Measurements from ENCODE around the gene TRIM38.

TRIM38 gene

DNA sequence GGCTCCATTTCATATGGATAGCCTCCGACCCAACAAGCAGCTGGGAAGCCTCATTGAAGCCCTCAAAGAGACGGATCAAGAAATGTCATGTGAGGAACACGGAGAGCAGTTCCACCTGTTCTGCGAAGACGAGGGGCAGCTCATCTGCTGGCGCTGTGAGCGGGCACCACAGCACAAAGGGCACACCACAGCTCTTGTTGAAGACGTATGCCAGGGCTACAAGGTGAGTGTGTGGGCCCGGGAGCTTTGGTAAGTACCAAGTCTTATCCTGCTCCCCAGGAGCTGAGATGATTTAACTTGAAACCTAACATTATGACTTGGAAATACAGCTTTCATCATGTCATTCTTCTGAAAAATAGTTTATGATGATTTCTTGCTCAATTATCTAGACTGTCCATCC, 4.1 kb downstream of the TRIM38 start:
- peaks cover 2% of the 10 kb centered on the region for H3K4me1 ChIP-seq (ENCODE audit: insufficient read depth, low read length)
- H3K9me3 ChIP-seq (ENCODE audit: low read length) = no peaks in the 10 kb centered on the region
- H3K36me3 ChIP-seq (ENCODE audit: insufficient read depth, low read length) = no peaks in the 10 kb centered on the region
- H3K4me3 ChIP-seq (ENCODE audit: low read length) = no peak overlapping the region
- H2AFZ ChIP-seq (ENCODE audit: low read depth, low read length) = no peak overlapping the region
- no peaks in the 10 kb centered on the region for H3K27me3 ChIP-seq (ENCODE audit: insufficient read depth, low read length)

DNA sequence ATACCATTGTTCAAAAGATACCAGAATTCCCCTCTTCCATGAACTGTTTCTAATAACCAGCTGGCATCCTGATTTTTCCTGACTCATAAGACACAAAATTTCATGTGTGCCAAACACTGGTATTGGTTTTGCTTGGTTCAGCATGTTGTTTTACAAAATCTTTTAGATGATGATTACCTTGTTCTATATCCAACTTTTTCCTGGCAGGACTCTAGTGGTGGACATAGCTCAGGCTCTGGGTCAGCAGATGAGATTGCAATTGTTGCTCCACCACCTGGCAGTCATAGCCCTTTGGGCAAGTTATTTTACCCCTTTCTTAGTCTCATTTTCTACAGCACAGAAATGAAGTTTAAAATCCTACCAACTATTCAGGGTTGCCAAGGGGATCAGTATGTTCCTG, 6.2 kb downstream of the TRIM38 start:
- no peak overlapping the region for H3K4me3 ChIP-seq (ENCODE audit: low read length)
- no peaks in the 10 kb centered on the region for H3K27me3 ChIP-seq (ENCODE audit: insufficient read depth, low read length)
- H3K4me1 ChIP-seq (ENCODE audit: insufficient read depth, low read length) = peaks cover 2% of the 10 kb centered on the region
- H3K9me3 ChIP-seq (ENCODE audit: low read length) = no peaks in the 10 kb centered on the region
- H2AFZ ChIP-seq (ENCODE audit: low read depth, low read length) = no peak overlapping the region
- no peaks in the 10 kb centered on the region for H3K36me3 ChIP-seq (ENCODE audit: insufficient read depth, low read length)

DNA sequence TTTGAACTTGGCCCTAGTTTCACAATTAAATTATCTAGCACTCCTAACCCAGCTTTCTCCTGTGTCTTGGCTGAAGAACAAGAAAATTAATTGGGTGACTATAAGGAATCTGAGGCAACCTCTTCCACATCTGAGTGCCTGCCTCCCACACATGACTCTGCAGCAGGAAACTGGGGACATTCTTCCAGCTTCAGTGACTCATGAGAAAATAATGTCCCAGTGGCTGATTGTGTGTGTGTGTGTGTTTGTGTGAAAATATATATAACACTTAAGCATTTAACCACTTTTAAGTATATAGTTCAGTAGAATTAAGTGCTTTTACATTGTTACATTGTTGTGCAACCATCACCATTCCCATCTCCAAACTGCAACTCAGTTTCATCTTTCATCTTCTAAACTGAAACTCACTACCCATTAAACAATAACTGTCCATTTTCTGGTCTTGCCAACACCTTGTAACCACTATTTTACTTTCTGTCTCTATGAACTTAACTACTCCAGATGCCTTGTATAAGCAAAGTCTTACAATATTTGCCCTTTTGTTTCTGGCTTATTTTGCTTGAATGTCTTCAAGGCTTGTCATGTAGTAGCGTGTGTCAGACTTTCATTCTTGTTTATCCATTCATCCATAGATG, 8.7 kb downstream of the TRIM38 start:
- Histone ChIP-seq H3K4me1 (ENCODE audit: insufficient read depth, low read length) (peaks cover 2% of the 10 kb centered on the region), H3K36me3 (ENCODE audit: insufficient read depth, low read length) (no peaks in the 10 kb centered on the region), H3K9me3 (ENCODE audit: low read length) (no peaks in the 10 kb centered on the region), H3K4me3 (ENCODE audit: low read length) (no peak overlapping the region), H3K27me3 (ENCODE audit: insufficient read depth, low read length) (no peaks in the 10 kb centered on the region), H2AFZ (ENCODE audit: low read depth, low read length) (no peak overlapping the region)

DNA sequence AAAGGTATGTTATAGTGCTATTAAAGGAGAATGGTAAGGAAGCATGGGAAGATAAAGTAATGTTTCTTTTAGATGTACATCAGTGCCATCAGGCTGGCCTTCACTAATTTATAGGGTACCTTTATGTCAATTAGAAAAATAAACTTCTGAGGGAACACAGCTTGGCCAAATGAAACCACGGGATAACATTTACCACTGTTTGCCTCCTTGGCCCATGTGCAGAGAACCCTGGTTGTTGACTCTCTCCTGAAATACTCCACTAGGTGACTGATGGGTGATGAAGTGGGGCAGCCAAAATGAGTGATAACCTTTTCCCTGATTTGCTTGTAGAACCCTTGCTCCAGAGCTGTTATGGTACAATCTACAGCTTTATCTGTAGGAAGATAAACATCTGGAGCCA, 9.5 kb downstream of the TRIM38 start:
- Histone ChIP-seq H3K4me1 (ENCODE audit: insufficient read depth, low read length) (peaks cover 2% of the 10 kb centered on the region), H3K36me3 (ENCODE audit: insufficient read depth, low read length) (no peaks in the 10 kb centered on the region), H2AFZ (ENCODE audit: low read depth, low read length) (no peak overlapping the region), H3K9me3 (ENCODE audit: low read length) (no peaks in the 10 kb centered on the region), H3K4me3 (ENCODE audit: low read length) (no peak overlapping the region), H3K27me3 (ENCODE audit: insufficient read depth, low read length) (no peaks in the 10 kb centered on the region)

DNA sequence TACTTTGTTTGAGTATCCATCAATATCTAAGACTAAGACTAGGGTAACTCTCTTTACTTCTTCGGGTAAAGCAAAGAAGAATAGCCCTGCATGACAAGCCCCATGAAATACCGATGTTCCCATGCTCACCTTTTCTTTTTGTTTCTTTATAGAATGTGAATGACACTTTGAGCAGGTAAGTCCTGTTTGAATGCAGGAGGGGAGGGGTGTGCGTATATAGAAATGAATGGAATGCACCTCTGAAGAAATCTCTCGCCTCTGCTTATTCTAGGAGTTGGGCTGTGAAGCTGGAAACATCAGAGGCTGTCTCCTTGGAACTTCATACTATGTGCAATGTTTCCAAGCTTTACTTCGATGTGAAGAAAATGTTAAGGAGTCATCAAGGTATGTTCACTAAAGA, 10.3 kb downstream of the TRIM38 start:
- Histone ChIP-seq H3K4me1 (ENCODE audit: insufficient read depth, low read length) (peaks cover 2% of the 10 kb centered on the region), H3K36me3 (ENCODE audit: insufficient read depth, low read length) (no peaks in the 10 kb centered on the region), H3K9me3 (ENCODE audit: low read length) (no peaks in the 10 kb centered on the region), H2AFZ (ENCODE audit: low read depth, low read length) (no peak overlapping the region), H3K27me3 (ENCODE audit: insufficient read depth, low read length) (no peaks in the 10 kb centered on the region), H3K4me3 (ENCODE audit: low read length) (no peak overlapping the region)

DNA sequence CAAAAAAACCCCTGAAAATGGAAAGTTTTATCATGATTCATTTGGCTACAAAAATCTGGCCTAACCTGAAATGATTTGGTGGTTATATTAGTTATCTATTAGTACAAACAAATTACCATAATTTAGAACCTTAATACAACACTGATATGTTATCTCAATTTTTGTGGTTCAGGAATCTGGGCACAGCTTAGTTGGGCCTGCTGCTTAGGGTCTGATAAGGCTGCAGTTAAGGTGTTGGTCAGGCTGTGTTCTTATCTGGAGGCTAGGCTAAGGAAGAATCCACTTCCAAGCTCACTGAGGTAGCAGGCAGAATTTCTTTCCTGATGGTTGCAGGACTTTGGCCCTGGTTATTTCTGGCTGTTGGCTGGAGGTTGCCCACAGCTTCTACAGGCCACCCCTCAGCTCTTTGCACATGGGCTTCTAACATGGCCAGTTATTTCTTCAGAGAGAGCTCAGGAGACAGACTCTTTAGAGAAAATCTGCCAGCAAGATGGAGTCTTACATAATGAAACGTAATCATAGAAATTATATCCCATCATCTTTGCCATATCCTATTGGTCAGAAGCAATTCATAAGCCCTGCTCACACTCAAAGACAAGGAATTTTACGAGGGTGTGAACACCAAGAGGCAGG, 11.4 kb downstream of the TRIM38 start:
- Histone ChIP-seq H3K4me3 (ENCODE audit: low read length) (no peak overlapping the region), H3K36me3 (ENCODE audit: insufficient read depth, low read length) (no peaks in the 10 kb centered on the region), H3K9me3 (ENCODE audit: low read length) (no peaks in the 10 kb centered on the region), H3K4me1 (ENCODE audit: insufficient read depth, low read length) (peaks cover 2% of the 10 kb centered on the region), H3K27me3 (ENCODE audit: insufficient read depth, low read length) (no peaks in the 10 kb centered on the region), H2AFZ (ENCODE audit: low read depth, low read length) (no peak overlapping the region)

DNA sequence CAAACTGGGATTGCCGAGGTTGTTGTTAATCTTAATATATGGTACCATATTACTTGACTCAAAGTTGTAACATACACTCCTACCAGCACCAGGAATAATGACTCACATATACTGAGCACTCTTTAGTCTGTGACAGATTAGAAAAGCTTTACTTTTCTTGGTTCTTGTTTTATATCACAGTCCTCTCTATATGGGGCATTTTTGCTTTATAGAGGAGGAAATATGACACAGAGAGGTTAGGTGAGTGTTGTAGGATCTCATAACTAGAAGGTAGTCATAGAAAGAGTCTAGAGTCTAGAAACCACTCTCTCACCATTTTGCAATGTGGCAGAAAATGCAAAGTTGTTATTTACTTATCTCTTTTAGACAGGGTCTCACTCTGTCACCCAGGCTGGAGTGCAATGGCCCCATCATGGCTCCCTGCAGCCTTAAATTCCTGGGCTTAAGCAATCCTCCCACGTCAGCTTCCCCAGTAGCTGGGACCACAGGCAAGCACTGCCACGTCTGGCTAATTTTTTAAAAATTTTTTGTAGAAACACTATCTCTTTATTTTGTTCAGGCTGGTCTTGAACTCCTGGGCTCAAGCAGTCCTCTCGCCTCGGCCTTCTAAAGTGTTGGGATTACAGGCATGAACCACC, 13.4 kb downstream of the TRIM38 start:
- Histone ChIP-seq H3K9me3 (ENCODE audit: low read length) (no peaks in the 10 kb centered on the region), H3K4me1 (ENCODE audit: insufficient read depth, low read length) (peaks cover 1% of the 10 kb centered on the region), H3K4me3 (ENCODE audit: low read length) (no peak overlapping the region), H3K36me3 (ENCODE audit: insufficient read depth, low read length) (no peaks in the 10 kb centered on the region), H2AFZ (ENCODE audit: low read depth, low read length) (no peak overlapping the region), H3K27me3 (ENCODE audit: insufficient read depth, low read length) (no peaks in the 10 kb centered on the region)

DNA sequence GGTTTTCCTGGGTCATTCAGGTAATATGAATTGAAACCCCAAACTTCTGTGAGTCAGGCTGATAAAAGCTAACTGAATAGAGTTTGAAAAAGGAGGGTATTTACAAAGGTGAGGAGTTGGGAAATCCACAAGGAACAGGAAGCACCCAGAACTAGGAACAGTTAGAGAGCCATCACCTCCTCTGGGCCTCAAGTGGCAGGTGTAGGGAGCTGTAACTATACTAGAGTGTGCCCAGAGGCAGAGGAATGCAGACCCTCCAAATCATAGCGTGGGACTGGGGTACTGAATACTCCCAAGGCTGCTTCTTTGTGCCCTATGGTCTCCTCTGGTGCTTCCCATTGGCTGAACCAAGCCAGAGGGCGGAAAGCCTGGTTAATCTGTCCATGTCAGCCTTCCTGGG, 18.3 kb downstream of the TRIM38 start:
- H3K9me3 ChIP-seq (ENCODE audit: low read length) = no peaks in the 10 kb centered on the region
- H2AFZ ChIP-seq (ENCODE audit: low read depth, low read length) = no peak overlapping the region
- no peaks in the 10 kb centered on the region for H3K27me3 ChIP-seq (ENCODE audit: insufficient read depth, low read length)
- no peaks in the 10 kb centered on the region for H3K4me1 ChIP-seq (ENCODE audit: insufficient read depth, low read length)
- no peaks in the 10 kb centered on the region for H3K36me3 ChIP-seq (ENCODE audit: insufficient read depth, low read length)
- no peak overlapping the region for H3K4me3 ChIP-seq (ENCODE audit: low read length)

DNA sequence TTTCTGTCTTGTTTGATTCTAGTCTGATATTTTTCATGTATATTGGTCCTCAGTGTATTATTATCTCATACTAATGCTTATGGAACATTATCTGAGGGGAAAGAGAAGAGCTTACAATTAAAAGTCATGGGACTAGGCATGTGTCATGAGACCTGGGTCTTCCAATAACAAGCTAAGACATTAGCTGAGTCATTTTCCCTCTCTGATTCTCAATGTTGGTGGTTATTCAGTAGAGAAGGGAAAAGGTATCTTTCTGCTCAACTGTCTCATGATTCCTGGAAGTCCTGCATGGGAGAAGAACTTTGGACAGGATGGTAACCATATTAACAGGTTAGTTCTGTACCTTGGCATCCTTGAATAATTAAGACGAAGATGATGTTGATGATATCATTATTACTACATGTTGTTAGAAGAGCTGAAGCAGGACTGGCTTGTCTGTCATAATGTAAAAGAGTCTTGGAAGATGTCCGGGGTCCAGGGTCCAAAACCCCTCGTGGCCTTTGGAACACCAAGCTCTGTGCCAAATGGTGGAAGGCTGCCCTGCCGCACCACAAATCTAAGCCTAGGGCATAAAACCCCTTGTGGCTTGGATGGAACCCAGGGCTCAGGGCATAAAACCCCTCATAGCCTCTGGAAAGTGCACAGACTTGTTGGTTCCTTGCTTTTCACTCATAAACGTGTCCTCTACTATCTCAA, 19.1 kb downstream of the TRIM38 start:
- no peaks in the 10 kb centered on the region for H3K27me3 ChIP-seq (ENCODE audit: insufficient read depth, low read length)
- H3K4me1 ChIP-seq (ENCODE audit: insufficient read depth, low read length) = no peaks in the 10 kb centered on the region
- H3K4me3 ChIP-seq (ENCODE audit: low read length) = no peak overlapping the region
- no peaks in the 10 kb centered on the region for H3K36me3 ChIP-seq (ENCODE audit: insufficient read depth, low read length)
- no peak overlapping the region for H2AFZ ChIP-seq (ENCODE audit: low read depth, low read length)
- H3K9me3 ChIP-seq (ENCODE audit: low read length) = no peaks in the 10 kb centered on the region

DNA sequence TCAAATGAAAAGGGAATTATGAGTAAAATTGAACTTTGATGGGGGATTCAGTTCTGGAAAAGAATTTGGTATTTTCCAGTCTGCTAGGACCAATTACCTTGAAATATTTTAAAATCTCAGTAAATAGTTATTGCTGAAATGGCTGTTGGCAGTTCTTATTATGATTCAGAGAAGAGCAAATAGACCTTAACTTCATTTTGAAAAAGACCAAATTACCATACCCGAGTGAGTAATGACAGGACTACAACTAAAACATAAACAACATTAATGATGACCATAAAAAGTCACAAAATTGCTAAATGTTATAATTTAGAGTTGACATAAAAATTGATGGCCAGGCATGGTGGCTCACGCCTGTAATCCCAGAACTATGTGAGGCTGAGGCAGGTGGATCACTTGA, 21.7 kb downstream of the TRIM38 start:
- Histone ChIP-seq H3K4me3 (ENCODE audit: low read length) (no peak overlapping the region), H3K9me3 (ENCODE audit: low read length) (no peaks in the 10 kb centered on the region), H3K27me3 (ENCODE audit: insufficient read depth, low read length) (no peaks in the 10 kb centered on the region), H2AFZ (ENCODE audit: low read depth, low read length) (no peak overlapping the region), H3K36me3 (ENCODE audit: insufficient read depth, low read length) (no peaks in the 10 kb centered on the region), H3K4me1 (ENCODE audit: insufficient read depth, low read length) (no peaks in the 10 kb centered on the region)

DNA sequence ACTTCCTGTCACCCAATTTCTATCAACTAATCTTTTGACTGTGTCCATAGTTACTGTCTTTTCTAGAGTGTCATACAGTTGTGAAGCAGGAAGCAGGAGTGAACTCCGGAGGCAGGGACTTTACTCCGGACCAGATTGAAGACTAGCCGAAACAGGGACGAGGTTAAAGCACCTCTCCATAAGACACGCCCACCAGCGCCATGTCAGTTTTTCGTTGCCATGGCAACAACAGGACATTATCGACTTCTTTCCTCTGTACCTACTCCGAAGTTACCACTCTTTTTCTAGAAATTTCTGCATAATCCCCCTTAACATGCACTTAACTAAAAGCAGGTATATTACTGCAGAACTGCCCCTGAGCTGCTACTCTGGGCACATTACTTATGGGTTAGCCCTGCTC, 25.2 kb downstream of the TRIM38 start:
- Histone ChIP-seq H3K36me3 (ENCODE audit: insufficient read depth, low read length) (no peaks in the 10 kb centered on the region), H2AFZ (ENCODE audit: low read depth, low read length) (no peak overlapping the region), H3K9me3 (ENCODE audit: low read length) (no peaks in the 10 kb centered on the region), H3K4me1 (ENCODE audit: insufficient read depth, low read length) (no peaks in the 10 kb centered on the region), H3K27me3 (ENCODE audit: insufficient read depth, low read length) (no peaks in the 10 kb centered on the region), H3K4me3 (ENCODE audit: low read length) (no peak overlapping the region)

DNA sequence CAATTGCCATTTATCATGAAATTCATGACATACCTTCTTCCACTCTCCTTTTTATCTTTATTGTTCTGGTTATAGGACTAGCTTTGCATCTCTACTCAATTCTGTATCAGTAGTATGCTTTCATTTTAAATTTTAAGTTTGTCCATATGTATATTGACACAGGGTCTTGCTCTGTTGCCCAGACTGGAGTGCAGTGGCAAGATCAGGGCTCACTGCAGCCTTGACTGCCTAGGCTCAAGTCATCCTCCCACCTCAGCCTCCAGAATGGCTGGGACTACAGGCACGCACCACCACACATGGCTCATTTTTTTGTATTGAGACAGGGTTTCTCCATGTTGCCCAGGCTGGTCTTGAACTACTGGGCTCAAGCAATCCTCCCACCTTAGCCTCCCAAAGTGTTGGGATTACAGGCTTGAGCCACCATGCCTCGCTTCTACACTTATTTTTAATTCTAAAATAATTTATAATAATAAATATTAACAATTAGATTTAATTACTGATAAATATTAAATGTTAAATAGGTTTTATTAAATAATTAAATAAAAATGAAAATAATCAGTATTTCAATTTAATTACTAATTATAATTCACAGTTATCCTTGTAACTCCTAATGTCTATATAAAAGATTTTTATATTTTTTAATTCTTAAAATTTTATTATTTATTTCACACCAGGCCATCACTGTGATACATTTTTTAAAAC, 27.7 kb downstream of the TRIM38 start:
- no peak overlapping the region for H2AFZ ChIP-seq (ENCODE audit: low read depth, low read length)
- H3K4me1 ChIP-seq (ENCODE audit: insufficient read depth, low read length) = no peaks in the 10 kb centered on the region
- H3K27me3 ChIP-seq (ENCODE audit: insufficient read depth, low read length) = no peaks in the 10 kb centered on the region
- H3K36me3 ChIP-seq (ENCODE audit: insufficient read depth, low read length) = no peaks in the 10 kb centered on the region
- H3K9me3 ChIP-seq (ENCODE audit: low read length) = no peaks in the 10 kb centered on the region
- no peak overlapping the region for H3K4me3 ChIP-seq (ENCODE audit: low read length)
